ENCODE data around the gene MBD3.
"Not testable (repeated sequence)": the region's sequence is repeated elsewhere in the genome, so short reads cannot be mapped to it uniquely, and the experiment has no call there.

MBD3 gene, protein sequence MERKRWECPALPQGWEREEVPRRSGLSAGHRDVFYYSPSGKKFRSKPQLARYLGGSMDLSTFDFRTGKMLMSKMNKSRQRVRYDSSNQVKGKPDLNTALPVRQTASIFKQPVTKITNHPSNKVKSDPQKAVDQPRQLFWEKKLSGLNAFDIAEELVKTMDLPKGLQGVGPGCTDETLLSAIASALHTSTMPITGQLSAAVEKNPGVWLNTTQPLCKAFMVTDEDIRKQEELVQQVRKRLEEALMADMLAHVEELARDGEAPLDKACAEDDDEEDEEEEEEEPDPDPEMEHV

DNA sequence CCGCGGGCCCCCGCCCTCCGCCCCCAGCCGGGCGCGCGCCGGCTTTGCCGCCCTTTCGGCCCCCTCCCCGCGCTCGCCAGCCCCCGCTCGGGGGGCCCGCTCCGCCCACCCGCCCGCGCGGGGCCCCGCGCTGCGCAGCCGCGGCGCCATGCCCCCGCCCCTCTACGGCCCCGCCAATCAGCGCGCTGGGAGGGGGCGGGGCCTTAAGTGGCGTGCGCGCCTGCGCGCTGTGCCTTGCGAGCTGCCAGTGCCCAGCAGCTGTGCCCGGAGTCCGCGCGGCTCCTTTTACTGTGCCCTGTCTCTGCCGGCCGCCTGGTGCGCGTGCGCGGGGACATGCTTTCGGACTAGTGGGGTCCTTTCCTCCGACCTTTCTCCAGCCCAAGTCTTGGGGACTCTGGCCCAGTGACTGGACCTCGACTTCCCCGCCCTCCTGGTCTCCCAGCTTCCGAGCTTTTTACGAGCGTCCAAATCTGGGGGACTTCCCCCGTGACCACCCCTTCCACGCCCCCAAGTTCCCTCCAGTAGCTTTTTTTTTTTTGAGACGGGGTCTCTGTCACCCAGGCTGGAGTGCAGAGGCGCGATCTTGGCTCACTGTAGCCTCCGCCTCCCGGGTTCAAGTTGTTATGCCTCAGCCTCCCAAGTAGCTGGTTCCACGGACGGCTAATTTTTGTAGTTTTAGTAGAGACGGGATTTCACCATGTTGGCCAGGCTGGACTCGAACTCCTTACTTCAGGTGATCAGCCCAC lies at the start of gene MBD3:
TSS of gene MBD3 (minus strand) at position 111 of the 746 bp plus-strand sequence. CDS start 234 bp downstream, outside the sequence.
- peak; percentile 82 for DNase-seq (ENCODE audit: low read depth)

GRCh38 chr19:1640893-1641448 lies 48.3 kb upstream of the MBD3 start:
- DNase-seq (ENCODE audit: low read depth), result not testable (repeated sequence)

GRCh38 chr19:1636325-1637236 lies 43.9 kb upstream of the MBD3 start:
- no peak for DNase-seq (ENCODE audit: low read depth)

- DNase-seq (ENCODE audit: low read depth), result no peak
These were observed 42.2 kb upstream of the MBD3 start for GRCh38 chr19:1634938-1635243.

DNA sequence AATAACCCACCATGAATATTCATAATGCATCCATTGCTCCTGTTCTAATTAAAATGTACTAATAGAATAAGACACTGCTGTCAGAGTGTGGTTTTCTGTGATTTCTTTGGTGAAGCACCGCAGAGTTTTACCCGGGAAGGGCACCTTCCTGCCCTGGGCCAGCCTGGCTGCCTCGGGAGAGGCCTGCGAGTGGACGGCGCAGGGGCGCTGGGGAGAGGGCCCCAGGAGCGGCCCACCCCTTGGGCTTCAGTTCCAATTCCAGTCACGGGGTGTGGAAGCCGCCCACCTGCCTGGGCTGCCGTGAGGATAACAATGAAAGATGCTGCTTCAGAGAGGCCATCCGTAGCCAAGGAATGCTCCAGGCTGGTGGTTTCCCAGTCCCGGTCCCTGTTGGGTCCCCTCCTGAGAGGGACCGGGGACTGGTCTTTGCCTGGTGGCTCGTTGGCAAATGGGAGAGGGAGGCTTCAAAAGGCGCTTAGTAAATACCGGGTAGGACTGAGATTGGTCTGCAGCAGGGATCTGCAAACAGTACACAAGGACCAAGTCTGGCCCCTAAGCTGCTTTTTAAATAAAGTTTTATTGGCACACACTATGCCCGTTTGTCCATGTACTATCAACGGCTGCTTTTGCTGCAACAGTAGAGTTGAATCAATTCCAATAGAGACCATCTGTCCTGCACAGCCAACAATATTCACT lies 41.7 kb upstream of the MBD3 start:
- no peak for DNase-seq (ENCODE audit: low read depth)

- no peak for DNase-seq (ENCODE audit: low read depth)
These were observed 40.7 kb upstream of the MBD3 start for GRCh38 chr19:1633269-1633826.

DNA sequence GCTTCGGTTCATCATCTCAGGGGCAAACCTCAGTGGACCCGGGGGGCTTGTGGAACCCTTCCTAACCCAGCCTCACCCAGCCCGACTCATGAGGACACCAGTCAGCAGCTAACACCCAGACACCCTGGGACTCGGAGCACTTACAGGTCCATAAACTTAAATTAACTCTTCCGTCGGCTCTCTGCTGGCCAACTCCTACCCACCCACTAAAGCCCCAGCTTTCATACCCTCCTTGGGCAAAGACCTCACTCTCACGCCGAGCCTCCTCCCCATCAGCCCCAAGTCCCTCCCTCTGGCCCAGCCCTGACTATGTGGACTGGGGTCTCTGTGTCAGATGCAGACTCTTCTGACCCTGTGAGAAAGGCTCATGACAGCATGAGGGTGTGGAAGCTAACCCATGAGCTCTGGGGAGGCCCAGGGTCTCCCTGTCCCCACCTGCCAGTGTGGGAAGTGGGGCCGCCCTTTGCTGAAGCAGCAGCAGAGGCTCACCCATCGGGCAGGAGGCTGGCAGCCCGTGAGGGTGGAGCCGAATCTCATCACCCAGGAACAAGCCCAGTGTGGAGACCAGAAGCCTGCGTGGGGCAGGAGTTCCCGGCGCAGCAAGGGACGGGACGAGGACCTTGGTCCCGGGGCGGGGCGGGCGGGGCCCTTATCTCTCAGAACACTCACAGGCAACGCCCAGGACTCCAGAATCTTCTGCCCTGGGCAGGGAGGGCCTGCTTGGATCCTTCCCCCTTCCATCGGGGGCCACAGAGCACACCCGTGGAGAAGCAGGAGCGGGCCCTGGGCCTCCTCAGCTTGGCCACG lies 40.0 kb upstream of the MBD3 start:
- no peak for DNase-seq (ENCODE audit: low read depth)

- no peak for DNase-seq (ENCODE audit: low read depth)
These were observed 39.0 kb upstream of the MBD3 start for GRCh38 chr19:1631557-1632100.

DNA sequence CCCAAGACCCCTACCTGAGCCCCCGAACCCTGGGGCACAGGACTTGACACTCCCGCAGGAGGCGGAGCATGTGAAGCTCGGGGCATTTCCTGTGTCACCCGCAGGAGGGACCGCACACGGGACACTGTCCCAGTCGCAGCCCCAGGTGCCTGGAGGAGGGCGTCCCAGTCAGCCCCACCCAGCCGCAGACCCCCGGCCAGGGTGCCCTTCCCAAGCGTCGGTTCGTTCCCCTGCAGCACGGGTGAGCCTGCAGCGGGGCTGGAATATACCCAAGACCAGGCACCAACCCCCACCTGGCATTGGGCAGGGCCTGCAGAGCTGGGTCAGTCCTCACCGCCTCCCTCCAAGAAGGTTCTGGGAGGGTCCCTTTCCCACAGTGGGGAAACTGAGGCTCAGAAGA lies 38.1 kb upstream of the MBD3 start:
- DNase-seq (ENCODE audit: low read depth), result no peak

- DNase-seq (ENCODE audit: low read depth), result no peak
These were observed 37.3 kb upstream of the MBD3 start for GRCh38 chr19:1630012-1630411.

DNA sequence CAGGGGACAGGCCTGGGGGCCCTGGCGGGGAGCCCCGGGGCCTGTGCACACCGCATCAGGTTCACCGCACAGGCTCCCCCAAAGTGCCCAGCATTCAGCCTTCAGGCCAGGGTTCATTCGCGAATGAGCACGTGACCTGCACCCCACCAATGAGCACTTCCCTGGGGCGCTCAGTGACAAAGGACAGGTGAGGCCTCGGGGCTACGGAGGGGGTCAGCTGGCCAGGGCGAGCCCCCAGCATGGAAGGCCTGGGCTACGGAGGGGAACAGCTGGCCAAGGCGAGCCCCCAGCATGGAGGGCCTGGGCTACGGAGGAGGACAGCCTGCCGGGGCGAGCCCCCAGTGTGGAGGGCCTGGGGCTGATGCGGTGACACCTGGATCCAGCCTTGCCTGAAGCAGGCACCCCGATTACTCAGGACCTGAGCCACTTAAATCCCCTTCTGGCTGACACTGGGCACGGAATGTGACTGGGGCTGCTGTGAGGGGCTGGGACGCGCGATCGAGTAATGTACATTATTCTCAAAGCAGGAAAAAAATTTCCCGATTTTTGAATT lies 36.7 kb upstream of the MBD3 start:
- DNase-seq (ENCODE audit: low read depth), result no peak

- no peak for DNase-seq (ENCODE audit: low read depth)
These were observed 34.5 kb upstream of the MBD3 start for GRCh38 chr19:1627194-1627593.

GRCh38 chr19:1626417-1627010 lies 33.8 kb upstream of the MBD3 start:
- no peak for DNase-seq (ENCODE audit: low read depth)

- DNase-seq (ENCODE audit: low read depth), result peak; percentile 44
These were observed 31.8 kb upstream of the MBD3 start for GRCh38 chr19:1624458-1624857.

- DNase-seq (ENCODE audit: low read depth), result no peak
These were observed 29.9 kb upstream of the MBD3 start for GRCh38 chr19:1622541-1622940.

GRCh38 chr19:1622007-1622406 lies 29.3 kb upstream of the MBD3 start:
- DNase-seq (ENCODE audit: low read depth), result no peak

DNA sequence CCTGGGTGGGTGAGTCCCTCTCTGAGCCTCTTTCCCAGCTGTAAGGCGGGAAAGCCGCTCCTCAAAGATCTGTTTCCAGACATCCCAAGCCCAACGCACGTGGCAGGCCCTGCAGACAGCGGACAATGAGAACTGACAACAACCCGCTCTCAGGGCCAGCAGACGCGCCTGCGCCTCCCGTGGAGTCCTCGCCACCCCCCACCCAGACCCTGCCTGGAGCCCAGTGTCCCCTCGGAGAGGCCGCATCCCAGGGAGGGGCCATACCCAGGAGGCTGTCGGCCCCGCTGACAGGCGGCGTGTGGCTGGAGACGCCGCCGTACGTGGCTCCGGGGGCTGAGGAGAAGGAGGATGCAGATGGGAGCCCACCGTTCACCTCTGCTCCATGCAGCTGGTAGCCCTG lies 28.9 kb upstream of the MBD3 start:
- DNase-seq (ENCODE audit: low read depth), result no peak

GRCh38 chr19:1621021-1621420 lies 28.4 kb upstream of the MBD3 start:
- no peak for DNase-seq (ENCODE audit: low read depth)

DNA sequence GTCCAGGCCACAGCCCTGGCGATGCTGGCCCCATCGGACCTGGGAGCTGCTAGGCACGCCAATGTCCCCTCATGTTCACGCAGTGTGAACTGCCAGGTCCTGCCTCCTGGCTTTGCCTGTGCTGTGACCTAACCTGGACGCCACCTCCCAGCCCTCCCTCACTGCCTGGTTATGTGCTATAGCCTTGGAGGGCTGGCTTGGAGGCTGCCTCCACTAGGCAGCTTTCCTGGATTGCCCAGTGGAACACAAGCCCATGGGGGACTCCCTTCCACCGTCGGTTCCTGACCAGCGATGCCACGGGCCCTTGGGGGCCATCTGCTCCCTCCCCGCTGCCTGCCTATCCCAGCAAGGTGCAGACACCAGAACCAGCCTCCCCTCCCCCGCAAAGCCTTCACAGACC lies 27.8 kb upstream of the MBD3 start:
- DNase-seq (ENCODE audit: low read depth), result no peak

GRCh38 chr19:1619703-1620102 lies 27.0 kb upstream of the MBD3 start:
- no peak for DNase-seq (ENCODE audit: low read depth)
